GM18511 (cell line): Measurements from ENCODE around the gene PMEPA1.

Experiments used
- ATAC-seq: cut with Tn5 transposase; IDR thresholded peaks from one replicate; pipeline ENCODE4 v1.9.1; 2021; ENCODE audit warnings: mild to moderate bottlenecking, moderate library complexity; ENCODE audit not compliant: unreplicated experiment

Gene PMEPA1

GRCh38 chr20:57709823-57710799, at the start of gene PMEPA1:
PMEPA1 (minus strand) TSS chr20:57710015; CDS start chr20:57709582, 433 bp downstream.
- ATAC-seq, result peak; percentile 81

GRCh38 chr20:57757767-57758166, 48.0 kb upstream of the PMEPA1 start:
- no peak for ATAC-seq

DNA sequence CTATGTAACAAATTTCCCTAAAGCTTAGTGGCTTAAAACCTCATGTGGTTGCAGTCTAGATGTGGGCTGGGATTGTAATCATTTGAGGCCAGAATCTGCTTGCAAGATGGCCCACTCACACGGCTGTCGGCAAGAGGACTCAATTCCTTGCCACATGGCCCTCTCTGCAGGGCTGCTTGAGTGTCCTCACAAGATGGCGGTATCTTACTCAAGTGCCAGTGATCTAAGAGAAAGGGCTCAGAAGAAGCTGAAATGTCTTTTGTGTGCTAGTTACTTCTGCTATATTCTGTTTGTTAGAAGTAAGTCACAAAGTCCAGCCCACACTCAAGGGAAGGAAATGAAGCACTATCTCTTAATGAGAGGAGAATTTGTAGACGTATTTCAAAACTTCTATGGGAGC, 47.1 kb upstream of the PMEPA1 start:
- ATAC-seq, result no peak

GRCh38 chr20:57756213-57756612, 46.4 kb upstream of the PMEPA1 start:
- ATAC-seq, result no peak

DNA sequence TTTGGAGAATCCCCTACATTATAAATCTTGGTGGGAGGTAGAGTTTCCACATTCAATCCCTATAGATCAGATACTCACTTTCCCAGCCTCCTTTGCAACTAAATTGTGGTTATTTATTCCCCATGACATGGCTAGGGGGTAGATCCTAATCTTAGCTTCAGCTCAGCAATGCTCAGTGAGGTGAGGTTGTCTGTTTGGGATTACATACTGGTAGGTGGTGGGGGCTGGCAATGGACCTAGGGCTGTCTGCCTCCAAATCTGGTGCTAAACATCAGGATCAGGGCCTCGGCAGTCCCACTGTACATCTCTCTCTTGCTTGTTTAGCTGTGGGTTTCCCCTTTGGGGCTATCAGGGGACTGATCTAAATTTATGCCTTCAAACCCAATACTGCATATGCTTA, 45.8 kb upstream of the PMEPA1 start:
- no peak for ATAC-seq

GRCh38 chr20:57754190-57754589, 44.4 kb upstream of the PMEPA1 start:
- ATAC-seq, result no peak

- ATAC-seq, result no peak
These were observed 43.7 kb upstream of the PMEPA1 start for GRCh38 chr20:57753332-57754164.

- no peak for ATAC-seq
These were observed 41.6 kb upstream of the PMEPA1 start for GRCh38 chr20:57751411-57751810.

- no peak for ATAC-seq
These were observed 40.1 kb upstream of the PMEPA1 start for GRCh38 chr20:57749869-57750268.

- no peak for ATAC-seq
These were observed 39.4 kb upstream of the PMEPA1 start for GRCh38 chr20:57749131-57749690.

DNA sequence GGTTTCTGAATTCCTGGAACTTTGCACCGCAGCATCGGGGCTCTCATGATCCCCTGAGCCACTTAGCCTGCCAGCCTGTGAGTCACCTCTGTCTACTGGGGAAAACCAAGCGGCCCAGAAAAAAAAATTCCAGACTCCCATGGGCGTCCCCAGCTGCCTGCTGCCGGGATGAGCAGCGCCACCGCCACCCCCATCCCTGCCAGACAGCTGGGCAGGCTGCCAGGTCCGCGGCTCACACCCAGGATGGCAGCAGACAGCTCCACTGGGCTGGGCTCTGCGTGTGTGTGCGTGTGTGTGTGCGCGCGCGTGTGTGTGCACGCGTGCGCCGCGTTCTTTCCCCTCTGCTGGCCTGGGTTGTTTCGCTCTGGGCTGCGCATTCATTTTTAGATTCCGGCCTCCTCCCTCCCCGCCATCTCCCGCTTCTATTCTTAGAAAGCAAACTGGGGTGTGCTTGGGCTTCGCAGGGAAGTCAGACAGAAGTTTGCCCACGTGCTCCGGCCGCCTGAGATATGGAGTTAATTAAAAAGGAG, 38.9 kb upstream of the PMEPA1 start:
- ATAC-seq, result peak; percentile 77

DNA sequence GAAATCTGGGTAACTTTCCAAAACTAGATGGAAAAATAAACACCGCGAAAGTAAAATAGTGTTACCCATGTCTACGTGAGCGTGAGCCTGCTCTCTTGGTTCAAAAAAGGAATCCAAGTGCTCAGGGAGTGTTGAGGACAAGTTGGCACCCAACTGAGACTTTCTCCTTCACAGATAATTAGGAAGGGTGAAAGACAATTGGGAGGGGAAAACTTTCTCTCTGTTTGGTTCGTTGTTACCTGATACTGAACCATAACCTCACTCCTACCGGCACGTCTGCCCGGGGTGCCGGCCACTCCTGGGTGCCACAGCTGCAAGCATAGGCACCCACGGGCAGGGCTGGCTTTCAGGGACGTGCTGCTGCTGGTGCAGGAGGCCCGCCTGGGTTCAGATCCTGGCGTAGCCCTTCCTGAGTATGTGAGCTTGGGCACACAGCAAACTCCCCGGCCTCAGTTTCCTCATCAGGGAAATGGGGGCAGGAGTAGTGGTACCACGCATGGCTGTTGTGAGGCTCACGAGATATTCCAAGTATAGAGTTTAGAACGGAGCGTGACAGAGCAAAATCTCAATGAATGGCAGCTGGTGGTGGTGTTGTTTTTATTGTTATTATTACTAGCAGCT, 38.2 kb upstream of the PMEPA1 start:
- ATAC-seq, result no peak

DNA sequence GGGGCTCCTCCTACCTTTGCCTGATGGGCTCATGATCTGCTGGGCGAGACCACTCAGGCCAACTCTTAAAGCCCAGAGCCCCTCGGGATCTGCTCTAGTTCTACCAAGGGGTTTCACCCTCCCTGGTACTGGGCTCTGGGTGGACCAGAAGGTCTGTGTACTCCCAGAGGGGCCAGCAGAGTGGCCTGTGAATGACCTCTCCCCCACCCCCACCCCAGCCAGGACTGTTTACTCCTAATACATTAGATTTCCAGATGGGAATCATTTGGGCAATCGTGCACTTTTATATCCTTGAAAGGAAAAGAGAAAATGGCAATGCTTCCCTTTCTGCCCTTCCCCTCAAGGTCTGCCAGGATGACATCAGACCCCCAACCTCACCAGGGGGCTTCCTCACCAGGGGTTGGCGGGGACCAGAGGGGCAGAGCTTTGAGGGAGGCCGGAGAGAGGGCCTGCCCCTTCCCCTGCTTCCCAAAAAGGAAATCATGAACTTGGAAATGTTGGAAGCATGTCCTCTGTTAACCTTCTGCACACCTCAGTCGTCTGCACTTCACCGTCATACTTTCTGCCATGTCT, 37.1 kb upstream of the PMEPA1 start:
- no peak for ATAC-seq

DNA sequence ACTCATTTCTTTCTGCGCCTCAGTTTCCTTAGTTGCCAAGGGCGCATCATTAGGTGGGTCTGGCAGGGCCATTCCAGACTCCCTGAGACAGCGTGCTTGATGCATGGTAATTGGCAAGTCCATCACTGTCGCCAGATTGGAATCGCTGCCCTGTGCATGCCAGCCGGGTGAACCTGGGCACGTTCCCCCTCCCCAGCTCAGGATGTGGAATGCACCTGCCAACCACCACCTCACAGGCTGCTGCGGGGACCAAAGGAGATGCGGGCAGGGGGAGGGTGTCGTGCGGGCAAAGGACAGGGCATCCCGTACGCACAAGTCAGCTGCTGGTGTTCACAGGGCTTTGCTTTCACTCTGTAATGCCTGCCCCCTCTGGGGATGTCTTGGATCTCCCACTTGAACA, 36.4 kb upstream of the PMEPA1 start:
- no peak for ATAC-seq

- ATAC-seq, result no peak
These were observed 34.4 kb upstream of the PMEPA1 start for GRCh38 chr20:57744206-57744605.

- ATAC-seq, result no peak
These were observed 33.8 kb upstream of the PMEPA1 start for GRCh38 chr20:57743450-57744095.

- ATAC-seq, result no peak
These were observed 32.8 kb upstream of the PMEPA1 start for GRCh38 chr20:57742507-57743181.

- ATAC-seq, result no peak
These were observed 28.7 kb upstream of the PMEPA1 start for GRCh38 chr20:57738484-57738883.

GRCh38 chr20:57738053-57738452, 28.2 kb upstream of the PMEPA1 start:
- ATAC-seq, result no peak
